NCI-H2029 (cell line): ENCODE measurements around the gene DCAF5.
A peak's percentile ranks its signal among the peaks of the same experiment; 100 is the strongest.
"Not testable (repeated sequence)": the region's sequence is repeated elsewhere in the genome, so short reads cannot be mapped to it uniquely, and the experiment has no call there.

Source experiments
- DNase-seq: peaks from one replicate; lab custom pipeline; 2025; lab: John Stamatoyannopoulos, UW

Gene DCAF5

GRCh38 chr14:69096781-69097475 is 56.0 kb downstream of the DCAF5 start:
- no peak for DNase-seq

GRCh38 chr14:69096246-69096645 is 56.7 kb downstream of the DCAF5 start:
- no peak for DNase-seq

- DNase-seq: no peak
Measured at GRCh38 chr14:69094481-69094880, 58.4 kb downstream of the DCAF5 start.

- peak; percentile 18 for DNase-seq
Measured at GRCh38 chr14:69093631-69094421, 59.1 kb downstream of the DCAF5 start.

GRCh38 chr14:69092840-69093422 is 60.0 kb downstream of the DCAF5 start:
- DNase-seq: no peak

GRCh38 chr14:69091695-69092094 is 61.2 kb downstream of the DCAF5 start:
- no peak for DNase-seq

- DNase-seq: no peak
Measured at GRCh38 chr14:69091006-69091405, 61.9 kb downstream of the DCAF5 start.

GRCh38 chr14:69090187-69090789 is 62.6 kb downstream of the DCAF5 start:
- DNase-seq: no peak

- no peak for DNase-seq
Measured at GRCh38 chr14:69089046-69089445, 63.9 kb downstream of the DCAF5 start.

- DNase-seq: no peak
Measured at GRCh38 chr14:69088586-69088985, 64.3 kb downstream of the DCAF5 start.

GRCh38 chr14:69087061-69087461 is 65.9 kb downstream of the DCAF5 start:
- no peak for DNase-seq

GRCh38 chr14:69086537-69086936 is 66.4 kb downstream of the DCAF5 start:
- DNase-seq: no peak

GRCh38 chr14:69084023-69084422 is 68.9 kb downstream of the DCAF5 start:
- DNase-seq: no peak

- no peak for DNase-seq
Measured at GRCh38 chr14:69083181-69083580, 69.7 kb downstream of the DCAF5 start.

GRCh38 chr14:69081271-69081670 is 71.6 kb downstream of the DCAF5 start:
- no peak for DNase-seq

- no peak for DNase-seq
Measured at GRCh38 chr14:69079747-69080146, 73.2 kb downstream of the DCAF5 start.

GRCh38 chr14:69079188-69079742 is 73.7 kb downstream of the DCAF5 start:
- DNase-seq: no peak

- DNase-seq: no peak
Measured at GRCh38 chr14:69077841-69078240, 75.1 kb downstream of the DCAF5 start.

- DNase-seq: not testable (repeated sequence)
Measured at GRCh38 chr14:69077185-69077584, 75.7 kb downstream of the DCAF5 start.

GRCh38 chr14:69076341-69076740 is 76.6 kb downstream of the DCAF5 start:
- DNase-seq: no peak

- no peak for DNase-seq
Measured at GRCh38 chr14:69073915-69074314, 79.0 kb downstream of the DCAF5 start.

- DNase-seq: no peak
Measured at GRCh38 chr14:69073429-69073828, 79.5 kb downstream of the DCAF5 start.
